Endothelial cell of umbilical vein (primary cell): ENCODE data around the gene ALDH7A1. TPM values are rescaled to one million over a fixed set of nuclear protein-coding genes. Genes with fewer than 3 reads are reported as not detected.

Experiments used
- BruUV-seq: library from RNA; stranded (reverse); fragments of 400-500 nt; replicated peaks from 2 replicates; lab custom pipeline; 2021; lab: Mats Ljungman, UMichigan
- CTCF ChIA-PET: fragments of 300-600, 350-600 bp; sonication (Branson Sonifier 250); formaldehyde crosslinking; loops from one replicate; lab custom pipeline; 2021; ENCODE audit warnings: antibody characterized with exemption, inconsistent platforms; lab: Charles Lee
- POLR2A ChIA-PET: fragments of 300-600, 350-600 bp; sonication (Branson Sonifier 250); formaldehyde crosslinking; loops from one replicate; lab custom pipeline; 2021; ENCODE audit warnings: antibody characterized with exemption, inconsistent platforms; lab: Charles Lee
- DNase-seq: peaks from one replicate; pipeline ENCODE4 v3.0.0-alpha.2; 2011; ENCODE audit warnings: low read depth, low spot score
- FAIRE-seq: peaks from 2 replicates; lab custom pipeline; 2011; peaks lifted over from hg19 to GRCh38; lab: Jason Lieb, UNC
- H2AFZ ChIP-seq: 2 replicates; pipeline ENCODE4 v1.6.0; 2012; ENCODE audit warnings: low read depth, low read length, control low read depth, inconsistent platforms
- H3K27ac ChIP-seq: 2 replicates; pipeline ENCODE4 v1.5.1; 2011; ENCODE audit warnings: low read depth, mild to moderate bottlenecking, control low read depth, low read length, moderate library complexity; ENCODE audit not compliant: insufficient read depth
- H3K27me3 ChIP-seq, 2 experiments: 2 replicates each; pipeline versions ENCODE4 v1.6.0 to v1.6.1; 2011; ENCODE audit warnings: low read length in 2 of 2, mixed read lengths in 1 of 2; ENCODE audit not compliant: control insufficient read depth in 2 of 2, insufficient read depth in 2 of 2
- H3K36me3 ChIP-seq, 2 experiments: 2 replicates in 1 of 2; 3 replicates in 1 of 2; pipeline ENCODE4 v1.5.1; 2011; ENCODE audit warnings: low read length in 2 of 2, mild to moderate bottlenecking in 1 of 2, moderate library complexity in 1 of 2; ENCODE audit not compliant: control insufficient read depth in 2 of 2, insufficient read depth in 2 of 2; ENCODE audit errors: extremely low read depth in 1 of 2
- H3K4me1 ChIP-seq: 3 replicates; pipeline ENCODE4 v1.5.1; 2011; ENCODE audit warnings: mild to moderate bottlenecking, low read length; ENCODE audit not compliant: control insufficient read depth, insufficient read depth; ENCODE audit errors: extremely low read depth
- H3K4me2 ChIP-seq: 2 replicates; pipeline ENCODE4 v1.6.1; 2011; ENCODE audit warnings: low read length, control low read depth, mixed read lengths; ENCODE audit not compliant: insufficient read depth
- H3K4me3 ChIP-seq, 3 experiments: fragments of 200-600 bp in 1 of 3; sonication (generic), shearing (Covaris generic) in 1 of 3; replicated peaks in 1 of 3; 2 replicates each; pipeline ENCODE4 v1.5.1; 2011 to 2016; ENCODE audit warnings: control low read depth in 3 of 3, low read length in 3 of 3, mild to moderate bottlenecking in 2 of 3, inconsistent platforms in 1 of 3, low read depth in 1 of 3, moderate library complexity in 1 of 3; ENCODE audit not compliant: insufficient read depth in 1 of 3
- H3K79me2 ChIP-seq: 2 replicates; pipeline ENCODE4 v1.6.0; 2012; ENCODE audit warnings: low read length, inconsistent platforms; ENCODE audit not compliant: control insufficient read depth, insufficient read depth
- H3K9ac ChIP-seq: replicated peaks from 2 replicates; pipeline ENCODE3; 2011; ENCODE audit warnings: low read length, control low read depth; ENCODE audit not compliant: insufficient read depth; ENCODE audit errors: extremely low read depth
- H3K9me1 ChIP-seq: replicated peaks from 3 replicates; pipeline ENCODE4 v1.6.0; 2011; ENCODE audit warnings: mild to moderate bottlenecking, low read length; ENCODE audit not compliant: control insufficient read depth, insufficient read depth; ENCODE audit errors: extremely low read depth
- H3K9me3 ChIP-seq: replicated peaks from 2 replicates; pipeline ENCODE4 v1.5.1; 2012; ENCODE audit warnings: low read length, inconsistent platforms; ENCODE audit not compliant: control insufficient read depth, insufficient read depth
- H4K20me1 ChIP-seq: replicated peaks from 2 replicates; pipeline ENCODE3; 2011; ENCODE audit warnings: mild to moderate bottlenecking, low read length; ENCODE audit not compliant: control insufficient read depth, insufficient read depth; ENCODE audit errors: extremely low read depth
- CTCF ChIP-seq, 2 donors: IDR thresholded peaks; 1 replicate in 1 of 2; 2 replicates in 1 of 2; pipeline ENCODE4 v1.5.1; 2011; ENCODE audit warnings: low read length in 2 of 2, mild to moderate bottlenecking in 2 of 2, moderate library complexity in 2 of 2, control low read depth in 1 of 2, inconsistent platforms in 1 of 2, low read depth in 1 of 2; ENCODE audit not compliant: insufficient read depth in 1 of 2; ENCODE audit errors: extremely low read depth in 1 of 2
- EZH2 ChIP-seq: IDR thresholded peaks from 2 replicates; pipeline ENCODE4 v1.6.1; 2012; ENCODE audit warnings: borderline replicate concordance, low read depth, mild to moderate bottlenecking, moderate library complexity, low read length, inconsistent platforms; ENCODE audit not compliant: severe bottlenecking
- FOS ChIP-seq: IDR thresholded peaks from 2 replicates; pipeline ENCODE4 v1.6.1; 2011; ENCODE audit warnings: mild to moderate bottlenecking, low read length, moderate library complexity, borderline replicate concordance; ENCODE audit not compliant: insufficient read depth
- GATA2 ChIP-seq: IDR thresholded peaks from 2 replicates; pipeline ENCODE4 v1.7.0; 2011; ENCODE audit warnings: low read depth, mild to moderate bottlenecking, moderate library complexity, mixed read lengths, low read length; ENCODE audit not compliant: insufficient read length, insufficient read depth
- JUN ChIP-seq: IDR thresholded peaks from 2 replicates; pipeline ENCODE4 v1.6.1; 2011; ENCODE audit warnings: borderline replicate concordance, low read depth; ENCODE audit not compliant: insufficient read length, insufficient read depth
- MAX ChIP-seq: IDR thresholded peaks from 2 replicates; pipeline ENCODE4 v1.6.1; 2011; ENCODE audit not compliant: insufficient read depth, insufficient read length
- MYC ChIP-seq: IDR thresholded peaks from one replicate; pipeline ENCODE4 v1.6.1; 2011; ENCODE audit warnings: mild to moderate bottlenecking, low read depth, low read length
- POLR2A ChIP-seq: IDR thresholded peaks from 2 replicates; pipeline ENCODE4 v1.6.1; 2012; ENCODE audit warnings: low read depth, mild to moderate bottlenecking, control low read depth, low read length
- POLR2AphosphoS5 ChIP-seq: IDR thresholded peaks from 2 replicates; pipeline ENCODE4 v1.6.1; 2012; ENCODE audit warnings: low read depth, mild to moderate bottlenecking, control low read depth, low read length, moderate library complexity; ENCODE audit not compliant: insufficient read depth
- dilution Hi-C: fragments of 300-500 bp; cut with MboI; formaldehyde crosslinking; loops from one replicate; pipeline ENCODE4 v1.15.0; 2019; ENCODE audit warnings: low sequenced_read_pairs; ENCODE audit not compliant: extremely low pct_ligation_motif_present
- intact Hi-C: fragments of 100-400 bp; cut with micrococcal nuclease; formaldehyde crosslinking; loops from one replicate; pipeline ENCODE4 v1.10.0; 2022
- polyA plus RNA-seq, 4 experiments: library from polyadenylated mRNA; depleted of rRNA in 3 of 4; stranded (reverse) in 3 of 4; unstranded in 1 of 4; fragments of >200 nt; gene quantifications; 2 replicates each; pipeline versions ENCODE4 v1.2.1 to v1.2.3, GENCODE V29; 2011 to 2012; ENCODE audit warnings: missing spikeins in 1 of 4
- total RNA-seq: library from RNA; stranded (reverse); gene quantifications from 2 replicates; pipeline ENCODE4 v1.2.3, GENCODE V29; 2021

Gene ALDH7A1
- total and polyA plus RNA-seq, 2 donors (not counting 3 experiments of a cell fraction or from before 2014, with no cell fraction given) = 43.6 to 103 TPM

GRCh38 chr5:126633552-126633951, 38.5 kb upstream of the ALDH7A1 start:
- H3K27me3 ChIP-seq = no peaks in the 10 kb centered on the region
- no peaks in the 10 kb centered on the region for H3K79me2 ChIP-seq
- no peaks in the 10 kb centered on the region for H3K9me3 ChIP-seq
- BruUV-seq = no TSS peak
- no peak overlapping the region for H3K9ac ChIP-seq
- no peak overlapping the region for H3K4me3 ChIP-seq
- H3K4me2 ChIP-seq = no peak overlapping the region
- H3K9me1 ChIP-seq = no peaks in the 10 kb centered on the region
- FAIRE-seq = no peak
- H3K4me1 ChIP-seq = no peaks in the 10 kb centered on the region
- intact Hi-C loops = no loop called here
- TF ChIP-seq EZH2 (no peak), MAX (no peak), MYC (no peak), POLR2AphosphoS5 (no peak), CTCF (IDR thresholded peaks at IDR 0.05; ENCODE audit: extremely low read depth in 1 of 2, insufficient read depth in 1 of 2, low read depth in 1 of 2, low read length in 2 of 2) (no peak), GATA2 (no peak), POLR2A (no peak), FOS (no peak), JUN (no peak)
- no peak for DNase-seq
- no peak overlapping the region for H2AFZ ChIP-seq
- no peaks in the 10 kb centered on the region for H3K36me3 ChIP-seq
- H4K20me1 ChIP-seq = no peaks in the 10 kb centered on the region
- ChIA-PET POLR2A (interaction anchor here (0.5 kb wide), 1 partner anchor 18 kb away, joined by 4 read pairs; no protein-coding TSS in a partner anchor), CTCF (no interaction called here)
- dilution Hi-C loops = no loop called here
- no peak overlapping the region for H3K27ac ChIP-seq
